Erythroblast (primary cell): ENCODE results near the gene GADD45A.
"Not testable (repeated sequence)": the region's sequence is repeated elsewhere in the genome, so short reads cannot be mapped to it uniquely, and the experiment has no call there.

Source experiments
- DNase-seq, 2 experiments: peaks; one replicate each; lab custom pipeline; 2025; lab: John Stamatoyannopoulos, UW
- GATA1 ChIP-seq: IDR thresholded peaks from 2 replicates; pipeline ENCODE4 v1.6.1; 2011; ENCODE audit warnings: low read depth, mild to moderate bottlenecking, control low read depth, low read length, moderate library complexity
- POLR2A ChIP-seq: IDR thresholded peaks from 2 replicates; pipeline ENCODE4 v1.6.1; 2011; ENCODE audit warnings: mild to moderate bottlenecking, low read length

Gene GADD45A

GRCh38 chr1:67724928-67725560 is 40.0 kb downstream of the GADD45A start:
- DNase-seq = no peak
- TF ChIP-seq GATA1 = no peak
- TF ChIP-seq POLR2A = no peak

- DNase-seq = no peak
- TF ChIP-seq GATA1 (no peak), POLR2A (no peak)
Observed at GRCh38 chr1:67726224-67726623, 41.2 kb downstream of the GADD45A start.

- TF ChIP-seq POLR2A (no peak), GATA1 (no peak)
- DNase-seq = no peak
Observed at GRCh38 chr1:67729872-67730271, 44.9 kb downstream of the GADD45A start.

- not testable (repeated sequence) for DNase-seq
Observed at GRCh38 chr1:67730312-67730711, 45.3 kb downstream of the GADD45A start.

DNA sequence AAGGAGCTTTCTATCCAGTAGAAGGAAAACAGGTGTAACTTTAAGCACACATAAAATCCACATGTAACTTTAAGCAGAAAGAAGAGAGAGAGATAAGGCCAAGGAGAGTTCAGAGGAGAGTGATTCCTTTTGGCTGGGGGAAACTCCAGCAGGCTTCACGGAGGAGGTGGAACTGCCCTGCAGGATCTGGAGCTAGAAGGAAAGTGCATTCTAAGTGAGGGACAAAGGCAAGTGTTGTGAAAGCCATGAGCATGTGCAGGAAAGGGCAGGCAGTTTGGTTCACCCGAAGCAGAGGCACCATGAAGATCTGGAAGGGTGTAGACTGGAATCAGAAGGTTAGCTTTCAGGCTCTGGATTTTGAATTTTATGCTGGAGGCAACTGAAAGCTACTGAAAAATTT is 46.3 kb downstream of the GADD45A start:
- TF ChIP-seq GATA1 (no peak), POLR2A (no peak)
- no peak for DNase-seq

DNA sequence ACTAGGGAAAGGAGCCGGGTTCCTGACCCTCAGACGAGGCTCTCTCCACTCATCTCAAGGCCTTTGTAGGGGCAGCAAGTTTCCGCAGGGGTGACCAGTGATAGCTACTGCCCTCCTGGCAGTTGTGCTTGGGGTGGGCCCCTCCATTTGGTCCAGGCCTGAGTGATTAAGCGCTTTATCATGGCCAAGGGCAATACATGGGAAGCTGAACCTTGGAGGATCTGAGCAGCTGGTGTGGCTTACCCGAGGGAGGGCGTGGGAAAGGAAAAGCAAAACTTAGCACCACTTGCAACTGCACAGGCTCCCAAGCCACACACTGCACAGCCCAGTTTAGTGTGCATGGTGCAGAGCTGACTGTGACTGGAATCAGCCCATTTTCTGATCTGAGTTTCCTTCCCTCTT is 47.8 kb downstream of the GADD45A start:
- peak; percentile 79 to 80 for DNase-seq
- TF ChIP-seq POLR2A (no peak), GATA1 (no peak)

GRCh38 chr1:67733681-67734322 is 48.8 kb downstream of the GADD45A start:
- TF ChIP-seq POLR2A = peak; percentile 66
- TF ChIP-seq GATA1 = peak; percentile 76
- DNase-seq = peak; percentile 94 to 96

DNA sequence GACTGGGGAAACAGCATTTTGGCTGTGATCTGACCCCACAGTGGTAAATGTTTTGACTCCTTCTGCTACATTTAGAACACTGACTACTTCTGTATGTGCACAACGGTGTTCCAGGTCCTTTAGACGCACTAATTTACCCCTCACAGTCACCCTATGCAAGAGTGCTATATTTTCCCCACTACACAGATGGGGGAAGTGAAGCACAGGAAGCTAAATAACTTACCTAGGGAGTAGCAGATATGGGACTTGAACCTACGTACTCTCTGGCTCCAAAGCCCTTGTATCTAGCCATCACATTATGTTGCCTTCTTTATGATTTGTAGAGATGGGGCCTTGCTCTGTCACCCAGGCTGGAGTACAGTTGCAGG is 49.3 kb downstream of the GADD45A start:
- DNase-seq = no peak
- TF ChIP-seq POLR2A (no peak), GATA1 (no peak)

- peak; percentile 33 to 55 for DNase-seq
- no peak for TF ChIP-seq GATA1
- no peak for TF ChIP-seq POLR2A
Observed at GRCh38 chr1:67735206-67735605, 50.2 kb downstream of the GADD45A start.

GRCh38 chr1:67735806-67736627 is 51.0 kb downstream of the GADD45A start:
- peak; percentile 56 to 62 for DNase-seq
- TF ChIP-seq GATA1 = no peak
- TF ChIP-seq POLR2A = peak; percentile 25

- no peak for TF ChIP-seq GATA1
- TF ChIP-seq POLR2A = no peak
- DNase-seq = no peak
Observed at GRCh38 chr1:67736750-67737149, 51.7 kb downstream of the GADD45A start.

GRCh38 chr1:67737875-67738274 is 52.9 kb downstream of the GADD45A start:
- TF ChIP-seq GATA1 (no peak), POLR2A (no peak)
- no peak for DNase-seq
